ENCODE data around the gene RTL1.

Gene RTL1

DNA sequence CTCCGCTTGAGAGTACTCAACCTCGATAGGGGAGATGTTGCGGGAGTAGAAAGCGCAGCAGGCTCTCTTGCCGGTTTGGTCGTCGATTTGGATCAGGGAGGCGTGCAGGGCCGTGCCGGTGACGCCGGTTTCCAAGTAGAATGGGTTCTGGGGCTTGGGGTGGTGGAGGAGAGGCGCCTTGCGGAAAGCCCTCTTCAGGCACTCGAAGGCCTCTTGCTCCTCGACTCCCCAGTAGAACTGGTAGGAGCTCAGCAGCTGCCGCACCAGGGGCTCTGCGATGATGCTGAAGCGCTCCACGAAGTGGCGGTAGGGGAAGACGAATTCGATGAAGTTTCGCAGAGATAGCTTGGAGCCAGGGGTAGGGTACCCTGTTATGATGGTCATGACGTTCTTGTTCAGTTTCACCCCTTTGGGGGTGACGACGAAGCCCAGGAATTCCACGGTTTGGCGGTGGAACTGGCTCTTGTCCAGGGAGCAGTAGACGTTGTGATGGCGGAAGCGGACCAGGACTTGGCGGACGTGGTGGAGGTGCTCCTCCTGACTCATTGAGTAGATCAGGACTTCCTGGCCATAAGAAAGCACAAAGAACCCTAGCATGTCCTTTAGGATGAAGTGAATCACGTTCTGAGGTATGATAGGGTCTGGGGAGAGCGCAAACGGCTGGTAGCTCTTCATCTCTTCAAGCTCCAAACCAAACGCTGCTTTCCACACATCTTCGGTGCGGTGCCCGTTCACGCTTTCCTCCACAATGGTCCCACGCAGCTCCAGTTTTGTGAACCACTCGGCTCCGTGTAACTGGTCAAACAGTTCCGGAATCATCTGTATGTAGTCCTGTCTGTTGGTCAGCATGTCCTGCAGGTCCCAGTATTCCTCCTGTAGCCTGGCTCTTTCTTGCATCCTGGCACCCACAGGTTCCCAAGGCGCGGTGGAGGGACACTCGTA is 21.2 kb downstream of the RTL1 start:
- DNase-seq (ENCODE audit: low spot score) = no peak

DNA sequence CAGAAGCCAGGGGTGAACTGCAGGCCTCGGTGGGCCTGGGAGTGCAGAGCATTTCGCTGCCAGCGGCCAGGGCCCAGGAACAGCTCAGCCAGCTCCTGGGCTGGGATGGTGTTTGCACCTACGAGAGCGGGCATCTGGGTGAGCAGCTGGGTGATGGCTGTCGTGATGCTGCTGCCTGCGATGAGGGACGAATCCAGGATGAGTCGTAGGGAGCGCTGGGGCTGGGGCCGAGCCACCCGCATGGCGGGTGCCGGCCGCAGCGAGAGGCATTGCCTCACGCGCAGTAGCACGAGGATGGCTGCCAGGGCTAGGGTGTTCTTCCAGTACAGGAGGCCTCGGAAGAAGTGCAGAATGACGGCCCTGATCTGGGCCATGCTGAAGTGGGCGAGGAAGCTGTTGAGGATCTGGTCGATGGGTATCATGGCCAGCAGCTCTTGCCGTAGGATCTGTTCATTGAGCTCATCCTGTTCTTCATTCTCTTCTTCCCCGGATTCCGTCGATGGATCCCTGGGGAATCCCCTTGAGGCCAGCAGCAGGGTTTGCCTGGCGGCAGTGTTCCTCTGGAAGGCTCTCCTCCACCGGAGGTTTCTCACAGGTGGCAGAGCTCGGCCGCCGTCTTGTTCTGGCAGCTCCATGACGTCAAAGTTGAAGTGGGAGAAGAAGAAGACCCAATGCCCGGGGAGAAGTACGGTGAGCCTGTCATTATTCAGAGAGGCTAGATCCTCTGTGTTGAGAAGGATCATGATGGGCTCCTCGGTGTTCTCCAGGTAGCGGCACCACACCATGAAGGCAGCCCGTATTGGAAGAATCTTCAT is 22.1 kb downstream of the RTL1 start:
- no peak for DNase-seq (ENCODE audit: low spot score)

DNA sequence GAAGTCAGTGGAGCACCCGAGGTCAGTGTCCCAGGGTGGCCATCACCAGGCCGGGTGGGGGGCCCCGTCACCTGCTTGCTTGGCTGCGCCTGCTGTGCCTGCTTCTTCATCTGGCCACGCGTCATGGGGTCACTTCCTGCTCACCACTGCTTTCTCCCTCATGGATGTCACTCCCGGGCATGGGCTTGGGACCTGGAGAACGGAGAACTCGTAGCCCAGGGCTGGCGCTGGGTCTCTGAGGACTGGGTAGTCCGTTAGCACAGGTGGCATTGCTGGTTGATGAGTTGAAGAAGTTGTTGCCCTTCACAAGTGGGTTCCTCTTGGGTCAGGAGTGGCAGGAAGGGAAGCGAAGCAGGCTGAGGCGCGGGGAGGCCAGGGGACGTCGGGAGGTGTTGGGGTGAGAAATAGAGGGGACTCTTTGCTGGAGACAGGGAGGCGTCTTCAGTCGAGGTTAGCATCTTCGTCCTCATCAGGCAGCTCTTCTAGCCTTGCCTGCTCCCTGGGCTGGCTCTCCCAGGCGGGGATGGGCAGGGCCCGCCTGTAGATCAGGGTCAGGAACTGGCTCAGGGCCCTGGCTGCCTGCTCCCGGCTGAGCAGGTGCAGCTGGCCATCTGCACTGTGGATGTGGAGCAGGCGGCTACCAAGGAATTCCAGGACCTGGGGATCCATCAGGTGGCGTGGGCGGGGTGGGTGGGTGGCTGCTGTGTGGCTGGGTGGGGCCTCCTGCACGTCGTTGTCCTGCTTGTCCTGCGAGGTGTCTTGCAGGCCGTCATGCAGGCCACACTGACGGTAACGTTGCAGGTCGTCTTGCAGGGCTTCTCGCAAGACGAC is 23.0 kb downstream of the RTL1 start:
- DNase-seq (ENCODE audit: low spot score) = no peak

DNA sequence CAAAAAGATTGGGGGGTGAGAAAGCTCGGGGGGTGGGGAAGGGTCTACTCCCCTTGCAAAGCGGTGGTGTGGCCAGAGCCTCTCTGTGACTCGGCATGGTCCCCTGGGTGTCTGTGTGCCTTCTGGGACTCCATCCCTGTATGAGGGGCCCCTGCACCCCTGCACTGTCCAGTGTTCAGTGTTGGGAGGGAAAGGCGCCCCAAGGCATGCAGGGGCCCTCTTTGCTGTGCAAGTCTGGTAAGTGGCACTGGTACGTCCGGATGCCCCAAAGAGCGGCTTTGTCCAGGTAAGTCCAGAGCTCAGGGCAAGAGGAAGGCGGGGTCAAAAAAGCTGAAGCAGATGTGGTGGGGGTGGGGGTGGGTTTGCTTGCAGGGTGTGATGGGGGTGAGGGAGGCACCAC is 23.7 kb downstream of the RTL1 start:
- DNase-seq (ENCODE audit: low spot score) = no peak

DNA sequence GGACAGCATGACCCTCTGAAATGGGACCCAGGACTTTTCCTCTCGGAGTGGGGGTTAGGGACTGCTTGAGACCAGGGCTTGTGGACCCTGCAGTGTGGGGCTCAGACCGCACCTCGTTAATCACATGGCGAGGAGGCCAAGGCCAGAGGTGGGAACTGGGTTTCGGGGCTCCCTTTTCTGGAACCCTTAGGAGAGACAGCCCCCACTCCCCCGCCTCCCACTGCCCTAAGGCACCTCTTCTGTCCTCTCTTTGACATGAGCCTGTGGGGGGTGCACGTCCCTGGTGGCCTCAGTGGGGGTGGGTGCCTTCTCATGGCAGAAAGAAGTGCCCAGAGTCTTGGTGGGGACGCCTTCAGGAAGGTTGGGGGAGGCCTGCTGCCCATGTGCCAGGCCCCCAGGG is 24.3 kb downstream of the RTL1 start:
- DNase-seq (ENCODE audit: low spot score) = no peak

DNA sequence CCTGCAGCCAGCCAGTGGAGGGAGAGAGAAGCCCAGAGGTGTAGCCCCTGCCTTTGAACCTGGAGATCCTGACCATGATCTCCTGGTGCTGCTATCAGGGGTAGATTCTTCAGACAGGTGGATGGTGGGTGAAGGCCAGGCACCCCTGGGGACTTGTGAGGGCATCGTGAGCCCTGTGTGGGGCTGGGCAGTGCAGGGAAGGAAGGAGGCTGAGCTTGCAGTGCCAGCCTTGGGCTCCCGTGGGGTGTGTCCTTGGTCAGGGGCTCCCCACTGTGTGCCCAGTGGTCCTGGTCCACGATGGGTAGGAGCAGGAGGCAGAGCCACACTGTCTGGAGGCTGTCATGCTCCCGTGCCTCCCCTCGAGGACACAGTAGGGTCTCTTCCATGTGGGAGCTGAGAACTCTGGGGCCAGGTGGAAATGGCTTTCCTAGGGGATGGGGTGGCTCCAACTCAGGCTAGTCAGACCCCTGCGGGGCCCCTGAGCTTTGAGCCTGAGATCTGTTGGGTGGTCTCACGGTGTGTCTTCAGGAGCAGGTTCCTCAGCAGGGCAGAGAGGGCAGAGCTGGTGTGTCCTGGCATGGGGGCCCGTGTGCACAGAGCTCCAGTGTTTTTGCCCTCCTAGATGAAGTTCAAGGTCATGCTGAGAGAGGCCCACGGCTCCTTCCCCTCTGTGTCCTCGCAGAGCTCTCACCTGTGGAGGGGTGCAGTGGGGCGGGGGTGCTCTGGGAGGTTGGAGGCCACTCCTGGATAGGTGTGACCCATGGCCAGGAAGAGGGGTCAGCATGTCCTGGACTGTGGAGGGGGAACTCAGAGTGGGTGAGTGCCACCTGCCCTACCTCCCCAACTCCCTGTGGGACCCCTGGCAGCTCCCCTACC is 25.0 kb downstream of the RTL1 start:
- no peak for DNase-seq (ENCODE audit: low spot score)

DNA sequence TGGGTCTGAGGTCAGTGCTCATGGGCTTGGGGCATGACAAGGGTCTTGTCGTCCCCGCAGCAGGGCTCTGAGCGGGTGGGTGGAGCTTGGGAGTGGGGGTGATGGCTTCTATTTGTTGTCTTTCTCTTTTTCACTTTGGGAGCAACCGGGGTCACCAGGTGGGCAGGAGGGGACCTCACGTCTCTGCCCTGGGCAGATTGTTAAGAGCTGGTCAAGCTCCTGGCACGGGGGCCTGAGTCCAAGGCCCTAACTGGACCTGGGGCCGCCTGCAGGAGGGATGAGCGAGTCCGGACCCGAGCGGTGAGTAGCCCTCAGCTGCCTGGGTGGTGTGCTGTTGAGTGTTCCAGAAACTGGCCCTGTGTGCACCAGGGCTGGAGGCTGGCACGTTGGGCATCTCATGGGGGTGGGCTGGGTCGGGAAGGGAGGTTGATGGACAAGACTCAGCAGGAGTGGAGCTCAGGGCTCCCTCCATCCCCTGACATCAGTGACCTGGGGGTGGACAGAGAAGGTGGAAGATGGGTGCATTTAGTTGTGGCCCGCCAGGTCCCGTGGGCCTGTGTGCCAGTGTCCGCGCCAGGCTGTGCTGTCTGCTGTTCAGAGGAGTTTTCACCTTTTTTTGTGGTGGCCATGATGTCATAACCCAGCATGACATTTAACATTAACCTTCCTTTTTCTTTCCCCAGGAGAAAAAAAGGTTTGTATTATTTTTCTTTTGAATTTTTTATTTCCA is 27.5 kb downstream of the RTL1 start:
- DNase-seq (ENCODE audit: low spot score) = no peak

DNA sequence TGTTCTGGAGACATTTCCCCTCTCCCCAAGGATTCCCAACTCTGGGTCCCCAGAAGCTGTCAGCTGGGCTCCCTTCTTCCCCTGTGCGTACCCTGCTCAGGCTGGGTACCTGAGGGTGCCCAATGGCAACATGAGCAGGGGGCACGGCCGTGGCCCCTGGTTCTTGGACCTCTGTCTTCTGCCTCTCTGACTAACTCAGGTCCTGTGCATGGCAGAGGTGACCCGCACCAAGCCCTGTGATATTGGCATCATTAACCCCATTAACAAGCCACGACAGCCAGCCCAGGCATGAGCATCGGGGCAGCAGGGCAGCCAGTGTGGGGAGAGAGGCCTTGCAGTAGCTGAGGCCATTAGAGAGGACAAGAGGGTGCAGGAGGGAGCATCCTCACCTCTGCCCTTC is 28.4 kb downstream of the RTL1 start:
- no peak for DNase-seq (ENCODE audit: low spot score)

DNA sequence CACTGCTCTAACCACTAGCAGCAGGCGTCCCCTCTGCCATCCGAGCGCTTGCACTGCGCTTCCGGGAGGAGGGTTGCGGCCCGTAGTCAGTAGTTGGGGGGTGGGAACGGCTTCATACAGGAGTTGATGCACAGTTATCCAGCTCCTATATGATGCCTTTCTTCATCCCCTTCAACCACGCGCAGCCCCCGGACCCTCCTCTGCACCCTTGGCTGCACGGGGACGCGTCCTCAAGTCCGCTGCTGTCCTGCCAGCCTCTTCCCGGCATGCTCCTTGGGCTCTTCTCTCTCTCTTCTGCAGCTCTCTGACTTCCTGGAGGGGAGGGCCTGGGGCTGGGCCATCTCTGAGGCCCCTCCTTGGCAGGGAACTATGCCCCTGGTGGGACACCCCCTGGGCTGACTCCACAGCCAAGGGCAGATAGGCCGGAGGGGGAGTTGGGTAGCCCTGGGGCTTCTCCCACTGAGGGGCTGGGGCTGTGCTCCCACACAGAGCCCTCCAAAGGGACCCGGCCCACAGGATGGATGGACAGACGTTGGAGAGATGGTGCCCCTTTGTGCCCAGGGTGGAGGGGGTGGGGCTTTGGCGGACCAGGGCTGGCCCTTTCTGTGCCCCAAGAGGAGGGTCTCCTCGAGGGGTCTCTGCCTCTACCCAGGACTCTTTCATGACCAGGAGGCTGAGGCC is 29.0 kb downstream of the RTL1 start:
- no peak for DNase-seq (ENCODE audit: low spot score)

DNA sequence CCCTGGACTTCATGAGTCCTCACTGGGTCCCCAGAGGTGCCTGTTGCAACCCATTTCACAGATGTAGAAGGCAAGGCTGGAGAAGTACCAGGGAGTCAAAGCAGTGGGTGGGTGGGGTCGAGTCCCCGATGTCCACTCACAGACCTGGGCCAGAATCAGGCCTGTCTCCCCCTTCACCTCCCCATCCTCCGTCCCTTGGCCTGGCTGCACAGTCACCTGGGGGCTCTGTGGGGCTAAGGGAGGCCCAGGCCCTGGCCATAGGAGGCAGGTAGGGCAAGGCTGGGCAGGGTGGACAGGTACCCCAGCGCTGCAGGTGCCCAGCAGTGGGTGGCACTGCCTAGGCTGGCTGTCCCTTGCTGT is 29.5 kb downstream of the RTL1 start:
- DNase-seq (ENCODE audit: low spot score) = no peak

DNA sequence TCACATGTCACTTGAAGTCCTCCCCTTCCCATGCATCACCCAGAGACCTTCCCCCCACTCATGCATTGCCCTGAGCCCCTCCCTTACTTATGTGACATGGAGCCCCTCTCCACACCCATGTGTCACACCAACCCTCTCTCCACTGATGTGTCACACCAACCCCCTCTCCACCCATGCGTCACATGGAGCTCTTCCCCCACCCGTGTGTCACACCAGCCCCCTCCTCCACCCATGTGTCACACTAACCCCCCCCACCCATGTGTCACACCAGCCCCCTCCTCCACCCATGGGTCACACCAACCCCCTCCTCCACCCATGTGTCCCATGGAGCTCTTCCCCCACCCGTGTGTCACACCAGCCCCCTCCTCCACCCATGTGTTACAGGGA is 30.4 kb downstream of the RTL1 start:
- DNase-seq (ENCODE audit: low spot score) = no peak

DNA sequence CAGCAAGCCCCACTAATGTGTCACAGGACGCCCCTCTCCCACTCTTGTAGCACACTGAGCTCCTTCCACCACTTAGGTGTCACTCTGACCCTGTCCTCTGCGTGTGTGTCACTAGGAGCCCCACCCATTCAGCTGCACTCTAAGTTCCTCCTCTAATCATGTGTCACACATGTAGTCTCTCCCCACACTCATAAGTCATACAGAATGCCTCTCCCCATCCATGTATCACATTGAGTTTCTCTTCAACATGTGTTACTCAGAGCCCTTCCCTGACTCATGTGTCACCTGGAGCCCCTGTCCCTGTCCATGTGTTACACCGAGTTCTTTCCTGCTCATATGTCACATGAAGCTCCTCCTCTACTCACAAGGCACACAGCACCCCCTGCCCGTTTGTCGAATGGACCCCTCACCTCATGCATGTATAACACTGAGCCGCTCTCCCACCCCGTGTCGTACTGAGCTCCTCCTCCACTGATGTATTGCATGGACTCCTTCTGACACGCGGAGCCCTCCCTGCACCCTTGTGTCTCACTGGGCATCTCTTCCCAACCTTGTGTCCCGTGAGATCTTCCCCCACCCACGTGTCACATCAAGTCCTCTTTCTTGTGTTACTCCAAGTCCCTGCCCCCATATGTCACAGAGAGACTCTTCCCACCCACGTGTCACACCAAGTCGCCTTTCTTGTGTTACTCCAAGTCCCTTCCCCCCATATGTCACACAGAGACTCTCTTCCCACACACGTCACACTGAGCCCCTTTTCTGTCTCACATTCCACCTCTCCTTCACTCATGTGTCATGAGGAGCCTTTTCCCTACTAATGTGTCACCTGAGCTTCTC is 31.0 kb downstream of the RTL1 start:
- no peak for DNase-seq (ENCODE audit: low spot score)

DNA sequence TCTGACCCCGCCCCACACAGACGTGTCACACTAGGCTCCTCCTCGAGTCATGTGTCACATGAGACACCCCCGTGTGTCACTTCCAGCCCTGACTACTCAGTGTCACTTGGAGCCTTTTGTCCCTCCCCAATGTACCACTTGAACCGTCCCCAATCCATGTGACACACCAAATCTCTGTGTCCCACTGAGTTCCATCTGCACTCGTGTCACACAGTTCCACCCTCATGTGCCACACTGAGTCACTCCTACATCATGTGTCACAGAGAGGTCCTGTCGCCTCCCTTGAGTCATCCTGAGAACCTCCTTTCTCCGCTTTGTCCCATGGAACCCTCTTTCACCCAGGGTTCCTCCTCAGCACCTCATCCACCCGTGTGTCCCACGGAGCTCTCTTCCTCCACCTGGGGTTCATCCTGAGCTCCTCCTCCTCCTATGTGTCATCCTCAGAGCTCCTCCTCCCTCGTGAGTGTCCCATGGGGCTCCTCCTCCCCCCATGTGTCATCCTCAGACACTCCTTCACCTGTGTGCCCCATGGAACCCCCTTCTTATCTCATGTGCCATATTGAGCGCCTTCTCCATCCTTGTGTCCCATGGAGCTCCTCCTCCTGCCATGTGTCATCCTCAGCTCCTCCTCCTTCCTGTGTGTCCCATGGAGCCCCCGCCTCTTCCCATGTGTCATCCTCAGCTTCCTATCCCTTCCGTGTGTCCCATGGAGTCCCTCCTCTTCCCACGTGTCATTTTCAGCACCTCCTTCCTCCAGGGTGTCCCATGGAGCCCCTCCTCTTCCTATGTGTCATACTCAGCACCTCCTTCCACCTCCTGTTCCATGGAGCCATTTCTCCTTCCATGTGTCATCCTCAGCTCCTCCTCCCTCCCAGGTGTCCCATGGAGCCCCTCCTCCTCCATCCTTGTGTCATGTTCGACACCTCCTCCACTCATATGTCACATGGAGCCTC is 32.0 kb downstream of the RTL1 start:
- DNase-seq (ENCODE audit: low spot score) = no peak

DNA sequence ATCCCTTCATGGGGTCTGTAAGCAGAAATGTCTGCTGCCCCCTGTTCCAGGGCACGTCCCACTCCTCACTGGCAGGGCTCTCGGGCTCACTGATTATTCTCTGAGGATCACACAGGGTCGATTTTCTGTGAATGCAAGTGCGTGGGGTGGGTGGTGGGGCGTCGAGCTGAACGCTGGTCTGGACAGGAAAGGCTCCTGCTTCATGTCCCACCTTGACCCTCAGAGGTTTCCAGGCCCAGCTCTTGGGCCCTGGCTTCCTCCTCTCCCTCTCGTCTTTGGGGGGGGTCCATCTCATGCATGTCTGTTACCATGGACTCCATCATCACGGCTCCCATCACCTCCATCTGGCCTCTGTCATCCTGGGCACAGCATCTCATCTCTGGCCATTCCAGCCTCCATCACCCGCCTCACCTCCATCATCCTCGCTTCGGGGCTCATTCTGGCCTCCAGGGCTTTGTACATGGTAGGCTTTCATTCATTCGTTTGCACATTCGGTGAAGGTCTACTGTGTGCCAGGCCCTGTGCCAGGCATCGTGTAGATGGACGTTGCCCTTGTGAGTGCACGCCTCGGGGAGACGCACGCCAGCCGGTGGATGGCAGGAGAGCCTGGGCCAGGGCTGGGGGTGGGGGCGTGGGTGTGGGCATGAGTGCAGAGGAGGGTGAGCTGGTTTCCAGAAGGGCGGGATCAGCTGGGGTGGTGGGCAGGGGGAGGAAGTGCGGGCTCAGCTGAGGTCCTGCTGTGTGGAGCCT is 34.7 kb downstream of the RTL1 start:
- DNase-seq (ENCODE audit: low spot score) = no peak

DNA sequence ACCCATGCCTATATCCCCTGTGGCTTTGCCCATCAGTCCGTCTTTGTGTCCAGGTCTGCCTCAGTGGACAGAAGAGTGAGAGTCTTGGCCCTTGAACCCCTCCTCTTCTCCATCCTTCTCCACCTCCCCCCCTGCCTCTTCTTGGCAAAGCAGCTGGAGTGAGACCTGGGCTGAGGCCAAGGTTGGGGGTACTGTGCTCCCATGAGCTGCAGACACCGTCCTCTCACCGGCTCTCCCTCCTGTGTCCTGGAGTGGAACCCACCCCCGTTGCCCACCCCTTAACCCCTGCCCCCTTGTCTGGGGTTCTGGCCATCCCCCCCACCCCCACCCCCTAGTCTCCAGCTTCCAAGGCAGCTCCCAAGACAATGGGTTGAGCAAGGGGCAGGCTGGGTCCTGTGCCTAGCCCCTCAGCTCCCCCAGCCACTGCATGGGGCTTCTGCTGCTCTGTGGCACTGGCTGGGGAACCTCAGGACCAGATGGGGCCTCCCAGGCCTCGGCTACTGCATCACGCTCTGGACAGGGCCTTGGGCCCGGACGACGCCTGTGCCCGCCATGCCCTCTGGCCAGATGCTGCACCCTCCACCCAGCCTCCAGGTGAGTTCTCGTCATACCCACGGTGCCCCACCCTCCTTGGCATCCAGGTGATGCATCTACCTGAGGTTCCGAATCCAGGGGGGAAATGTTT is 35.7 kb downstream of the RTL1 start:
- DNase-seq (ENCODE audit: low spot score) = no peak

Measured in HuH-7 (cell line).